ENCODE data around the gene PTPN5. TPM values are rescaled to one million over a fixed set of nuclear protein-coding genes. Genes with fewer than 3 reads are reported as not detected.

The PTPN5 gene
- total RNA-seq, 1 donor = not detected

- TF ChIP-seq CTCF (IDR thresholded peaks at IDR 0.05; ENCODE audit: extremely low read depth, low read depth, low read length) = no peak
- Histone ChIP-seq H3K9me3 (ENCODE audit: low read depth, low read length) (no peaks in the 10 kb centered on the region), H4K20me1 (ENCODE audit: insufficient read depth, low read length) (no peaks in the 10 kb centered on the region), H3K79me2 (ENCODE audit: insufficient read depth, low read length) (no peaks in the 10 kb centered on the region), H3K36me3 (ENCODE audit: insufficient read depth, low read length) (no peaks in the 10 kb centered on the region), H3K4me3 (ENCODE audit: insufficient read depth, low read length) (no peak overlapping the region), H2AFZ (ENCODE audit: low read length) (no peak overlapping the region), H3K27me3 (ENCODE audit: insufficient read depth, low read length) (peaks cover 59% of the 10 kb centered on the region), H3K27ac (ENCODE audit: low read depth, low read length) (no peak overlapping the region), H3K4me1 (ENCODE audit: insufficient read depth, low read length) (no peaks in the 10 kb centered on the region), H3K4me2 (ENCODE audit: insufficient read depth, low read length) (no peak overlapping the region)
- no peak for DNase-seq (ENCODE audit: insufficient read length, low spot score, missing footprints)
These were observed 1.7 kb downstream of the PTPN5 start for GRCh38 chr11:18789942-18790341.

GRCh38 chr11:18785411-18785810 lies 6.2 kb downstream of the PTPN5 start:
- Histone ChIP-seq H3K27ac (ENCODE audit: low read depth, low read length) (no peak overlapping the region), H3K4me1 (ENCODE audit: insufficient read depth, low read length) (no peaks in the 10 kb centered on the region), H3K79me2 (ENCODE audit: insufficient read depth, low read length) (no peaks in the 10 kb centered on the region), H4K20me1 (ENCODE audit: insufficient read depth, low read length) (no peaks in the 10 kb centered on the region), H3K4me3 (ENCODE audit: insufficient read depth, low read length) (no peak overlapping the region), H3K9me3 (ENCODE audit: low read depth, low read length) (no peaks in the 10 kb centered on the region), H3K4me2 (ENCODE audit: insufficient read depth, low read length) (no peak overlapping the region), H3K27me3 (ENCODE audit: insufficient read depth, low read length) (peaks cover 20% of the 10 kb centered on the region), H2AFZ (ENCODE audit: low read length) (no peak overlapping the region), H3K36me3 (ENCODE audit: insufficient read depth, low read length) (no peaks in the 10 kb centered on the region)
- TF ChIP-seq CTCF (IDR thresholded peaks at IDR 0.05; ENCODE audit: extremely low read depth, low read depth, low read length) = no peak
- DNase-seq (ENCODE audit: insufficient read length, low spot score, missing footprints) = no peak

- Histone ChIP-seq H3K4me2 (ENCODE audit: insufficient read depth, low read length) (no peak overlapping the region), H3K27me3 (ENCODE audit: insufficient read depth, low read length) (no peaks in the 10 kb centered on the region), H4K20me1 (ENCODE audit: insufficient read depth, low read length) (no peaks in the 10 kb centered on the region), H3K4me3 (ENCODE audit: insufficient read depth, low read length) (no peak overlapping the region), H2AFZ (ENCODE audit: low read length) (no peak overlapping the region), H3K36me3 (ENCODE audit: insufficient read depth, low read length) (no peaks in the 10 kb centered on the region), H3K4me1 (ENCODE audit: insufficient read depth, low read length) (no peaks in the 10 kb centered on the region), H3K79me2 (ENCODE audit: insufficient read depth, low read length) (no peaks in the 10 kb centered on the region), H3K27ac (ENCODE audit: low read depth, low read length) (no peak overlapping the region), H3K9me3 (ENCODE audit: low read depth, low read length) (no peaks in the 10 kb centered on the region)
- no peak for DNase-seq (ENCODE audit: insufficient read length, low spot score, missing footprints)
- TF ChIP-seq CTCF (IDR thresholded peaks at IDR 0.05; ENCODE audit: extremely low read depth, low read depth, low read length) = no peak
These were observed 10.7 kb downstream of the PTPN5 start for GRCh38 chr11:18780896-18781295.

GRCh38 chr11:18780329-18780728 lies 11.3 kb downstream of the PTPN5 start:
- Histone ChIP-seq H4K20me1 (ENCODE audit: insufficient read depth, low read length) (no peaks in the 10 kb centered on the region), H3K27me3 (ENCODE audit: insufficient read depth, low read length) (no peaks in the 10 kb centered on the region), H2AFZ (ENCODE audit: low read length) (no peak overlapping the region), H3K27ac (ENCODE audit: low read depth, low read length) (no peak overlapping the region), H3K79me2 (ENCODE audit: insufficient read depth, low read length) (no peaks in the 10 kb centered on the region), H3K4me3 (ENCODE audit: insufficient read depth, low read length) (no peak overlapping the region), H3K9me3 (ENCODE audit: low read depth, low read length) (no peaks in the 10 kb centered on the region), H3K36me3 (ENCODE audit: insufficient read depth, low read length) (no peaks in the 10 kb centered on the region), H3K4me1 (ENCODE audit: insufficient read depth, low read length) (no peaks in the 10 kb centered on the region), H3K4me2 (ENCODE audit: insufficient read depth, low read length) (no peak overlapping the region)
- no peak for TF ChIP-seq CTCF (IDR thresholded peaks at IDR 0.05; ENCODE audit: extremely low read depth, low read depth, low read length)
- no peak for DNase-seq (ENCODE audit: insufficient read length, low spot score, missing footprints)

Measured in osteoblast (primary cell).